Smooth muscle cell (in vitro differentiated cells): ENCODE data around the gene MBNL2. TPM values are rescaled to one million over a fixed set of nuclear protein-coding genes. Genes with fewer than 3 reads are reported as not detected.

Experiments
- DNase-seq: peaks from one replicate; lab custom pipeline; 2025; ENCODE audit not compliant: unreplicated experiment; lab: John Stamatoyannopoulos, UW
- H2AFZ ChIP-seq: fragments of 200-600 bp; sonication (generic); 2 replicates; pipeline ENCODE4 v1.6.0; 2016; ENCODE audit warnings: antibody characterized with exemption, low read depth, mild to moderate bottlenecking
- H3F3A ChIP-seq: fragments of 200-600 bp; sonication (generic); 2 replicates; pipeline ENCODE4 v1.6.0; 2017; ENCODE audit warnings: antibody characterized with exemption, low read depth
- H3K27ac ChIP-seq: fragments of 200-600 bp; sonication (generic); 2 replicates; pipeline ENCODE4 v1.5.1; 2016; ENCODE audit warnings: low read depth, mild to moderate bottlenecking
- H3K27me3 ChIP-seq: fragments of 200-600 bp; sonication (generic); 2 replicates; pipeline ENCODE4 v1.6.1; 2016; ENCODE audit warnings: low read depth, mild to moderate bottlenecking
- H3K36me3 ChIP-seq: fragments of 200-600 bp; sonication (generic); 2 replicates; pipeline ENCODE4 v1.5.1; 2016; ENCODE audit warnings: low read depth
- H3K4me1 ChIP-seq: fragments of 200-600 bp; sonication (generic); 2 replicates; pipeline ENCODE4 v1.5.1; 2016; ENCODE audit warnings: low read depth
- H3K4me2 ChIP-seq: fragments of 200-600 bp; sonication (generic); 2 replicates; pipeline ENCODE4 v1.6.0; 2016; ENCODE audit warnings: mild to moderate bottlenecking
- H3K4me3 ChIP-seq: fragments of 200-600 bp; sonication (generic); 2 replicates; pipeline ENCODE4 v1.5.1; 2016; ENCODE audit warnings: mild to moderate bottlenecking
- H3K79me2 ChIP-seq: fragments of 200-600 bp; sonication (generic); 2 replicates; pipeline ENCODE4 v1.6.0; 2016; ENCODE audit warnings: low read depth, mild to moderate bottlenecking
- H3K9ac ChIP-seq: fragments of 200-600 bp; sonication (generic); 2 replicates; pipeline ENCODE4 v1.6.0; 2016; ENCODE audit warnings: low read depth
- H3K9me3 ChIP-seq: fragments of 200-600 bp; sonication (generic); replicated peaks from 2 replicates; pipeline ENCODE4 v1.5.1; 2016; ENCODE audit warnings: low read depth
- H4K20me1 ChIP-seq: fragments of 200-600 bp; sonication (generic); 2 replicates; pipeline ENCODE4 v1.6.0; 2016; ENCODE audit warnings: low read depth
- CTCF ChIP-seq: fragments of 200-600 bp; sonication (generic); IDR thresholded peaks from 2 replicates; pipeline ENCODE4 v1.5.1; 2017; ENCODE audit warnings: borderline replicate concordance, mild to moderate bottlenecking, antibody characterized with exemption; ENCODE audit not compliant: insufficient read depth, poor library complexity, severe bottlenecking
- WGBS: methylation state at CpG from one replicate; pipeline ENCODE4 v1.1.7; 2016; ENCODE audit warnings: low lambda C conversion rate; 5-methylcytosine and 5-hydroxymethylcytosine counted together
- polyA plus RNA-seq: library from polyadenylated mRNA; unstranded; fragments of >200 nt; fragmentation: Nextera tagmentation; extraction: Ambion mirVana; gene quantifications from 2 replicates; pipeline ENCODE4 v1.2.1, GENCODE V29; 2016
- total RNA-seq: library from RNA; depleted of rRNA; stranded (reverse); fragments of >200 nt; gene quantifications from 2 replicates; pipeline ENCODE4 v1.2.3, GENCODE V29; 2014

Gene MBNL2
- total and polyA plus RNA-seq, 2 experiments from 2014 or later, result 33.7 to 120 TPM

GRCh38 chr13:97259798-97260714, 37.9 kb downstream of the MBNL2 start:
- WGBS, result 36% methylated on average over 12 of the region's 12 CpGs
- H3K4me2 ChIP-seq, result peak overlapping the region; percentile 73

DNA sequence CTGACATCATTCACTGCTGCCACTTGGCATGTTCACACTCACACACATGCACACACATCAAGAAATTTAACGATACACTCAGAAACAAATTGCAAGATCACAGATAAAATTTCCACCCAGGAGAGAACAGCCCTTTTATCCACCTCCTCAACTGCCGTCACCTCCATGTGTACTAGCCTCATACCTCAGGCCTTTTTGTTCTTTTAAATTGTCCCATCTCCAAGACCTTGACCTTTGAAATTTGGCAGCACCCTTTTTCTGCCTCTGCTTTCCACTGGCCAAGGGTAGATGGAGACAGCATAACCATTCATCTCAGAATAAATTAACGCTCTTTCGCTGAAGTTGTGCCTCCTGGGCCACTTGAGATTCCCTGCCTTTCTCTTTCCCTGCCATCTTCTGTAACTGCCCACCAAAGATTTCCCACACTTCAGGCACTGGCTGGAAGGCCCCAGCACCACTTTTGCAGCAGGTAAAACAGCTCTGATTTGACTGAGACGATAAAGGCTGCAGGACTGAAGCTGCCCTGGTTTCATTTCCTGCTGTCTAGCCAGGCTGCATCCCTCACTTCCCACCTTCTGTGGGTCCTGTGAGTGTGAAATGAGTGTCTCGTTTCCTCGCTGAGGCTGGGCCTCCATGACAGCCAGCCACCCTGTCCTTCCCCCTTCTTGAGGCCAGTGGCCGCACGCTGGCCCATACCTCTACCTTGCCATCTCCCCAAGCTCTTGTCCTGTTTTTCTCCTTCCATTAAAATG, 39.3 kb downstream of the MBNL2 start:
- H3K4me3 ChIP-seq, result no peak overlapping the region
- no peaks in the 10 kb centered on the region for H3K9me3 ChIP-seq
- peaks cover 3% of the 10 kb centered on the region for H4K20me1 ChIP-seq
- no peaks in the 10 kb centered on the region for H3K27me3 ChIP-seq
- no peak for DNase-seq
- no peak overlapping the region for H2AFZ ChIP-seq
- no peaks in the 10 kb centered on the region for H3K36me3 ChIP-seq
- TF ChIP-seq CTCF, result no peak
- 70% methylated on average over 9 of the region's 9 CpGs for WGBS
- H3K27ac ChIP-seq, result peak overlapping the region; percentile 98
- H3K9ac ChIP-seq, result peak overlapping the region; percentile 91
- peaks cover 40% of the 10 kb centered on the region for H3K4me1 ChIP-seq
- peaks cover 55% of the 10 kb centered on the region for H3K79me2 ChIP-seq
- H3F3A ChIP-seq, result peaks cover 53% of the 10 kb centered on the region
- peak overlapping the region; percentile 73 for H3K4me2 ChIP-seq

More at GRCh38 chr13:97259798-97260714, 37.9 kb downstream of the MBNL2 start:
- no peak for DNase-seq
- Histone ChIP-seq H3K9me3 (no peaks in the 10 kb centered on the region), H4K20me1 (no peaks in the 10 kb centered on the region), H3K36me3 (no peaks in the 10 kb centered on the region), H3K9ac (peak overlapping the region; percentile 91), H3F3A (peaks cover 52% of the 10 kb centered on the region), H3K27me3 (no peaks in the 10 kb centered on the region), H3K27ac (peak overlapping the region; percentile 98), H2AFZ (no peak overlapping the region), H3K4me3 (no peak overlapping the region), H3K4me1 (peaks cover 44% of the 10 kb centered on the region), H3K79me2 (peaks cover 41% of the 10 kb centered on the region)
- no peak for TF ChIP-seq CTCF

DNA sequence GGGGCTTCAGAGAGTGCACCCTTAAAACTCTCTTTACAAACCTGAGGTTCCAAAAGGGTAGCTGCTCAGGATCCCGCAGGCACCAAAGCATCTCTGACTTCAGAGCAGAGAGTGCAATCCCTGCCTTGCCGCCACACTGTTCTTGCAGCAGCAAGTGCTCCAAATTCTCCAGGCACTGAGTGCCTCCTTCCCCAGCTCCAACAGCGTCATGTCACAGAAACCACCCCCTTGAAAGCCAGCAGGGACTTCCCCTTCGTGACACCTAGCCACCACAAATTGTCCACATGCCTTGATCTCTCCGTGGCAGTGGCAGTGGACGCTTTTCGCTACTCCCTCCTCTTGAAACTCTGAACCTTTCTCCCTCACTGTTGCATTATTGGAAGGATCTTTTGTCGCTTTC, 39.9 kb downstream of the MBNL2 start:
- WGBS, result 86% methylated on average over 8 of the region's 8 CpGs
- DNase-seq, result no peak
- no peak for TF ChIP-seq CTCF

More for the DNA sequence above, 39.9 kb downstream of the MBNL2 start:
- peaks cover 52% of the 10 kb centered on the region for H3F3A ChIP-seq
- H3K9ac ChIP-seq, result no peak overlapping the region
- peak overlapping the region; percentile 98 for H3K27ac ChIP-seq
- H3K4me2 ChIP-seq, result peak overlapping the region; percentile 73
- no peaks in the 10 kb centered on the region for H3K27me3 ChIP-seq
- no peak overlapping the region for H3K4me3 ChIP-seq
- H2AFZ ChIP-seq, result no peak overlapping the region
- peaks cover 40% of the 10 kb centered on the region for H3K4me1 ChIP-seq
- peaks cover 58% of the 10 kb centered on the region for H3K79me2 ChIP-seq
- H3K9me3 ChIP-seq, result no peaks in the 10 kb centered on the region
- H4K20me1 ChIP-seq, result peaks cover 8% of the 10 kb centered on the region
- no peaks in the 10 kb centered on the region for H3K36me3 ChIP-seq
